A549 treated with AZD9567 at 1 μM for 4 hours (cell line): ENCODE measurements around the gene KRTAP5-10. TPM values are rescaled to one million over a fixed set of nuclear protein-coding genes. Genes with fewer than 3 reads are reported as not detected.

ENCODE experiments used
- total RNA-seq: library from RNA; stranded (reverse); fragments of 200-300 nt; extraction: Qiagen RNA extraction; gene quantifications from 5 replicates; pipeline ENCODE4 v1.2.3, GENCODE V29; 2022; ENCODE audit not compliant: insufficient read depth

Gene KRTAP5-10, protein sequence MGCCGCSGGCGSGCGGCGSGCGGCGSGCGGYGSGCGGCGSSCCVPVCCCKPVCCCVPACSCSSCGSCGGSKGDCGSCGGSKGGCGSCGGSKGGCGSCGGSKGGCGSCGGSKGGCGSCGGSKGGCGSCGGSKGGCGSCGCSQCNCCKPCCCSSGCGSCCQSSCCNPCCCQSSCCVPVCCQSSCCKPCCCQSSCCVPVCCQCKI
- not detected in 5 replicates for total RNA-seq

DNA sequence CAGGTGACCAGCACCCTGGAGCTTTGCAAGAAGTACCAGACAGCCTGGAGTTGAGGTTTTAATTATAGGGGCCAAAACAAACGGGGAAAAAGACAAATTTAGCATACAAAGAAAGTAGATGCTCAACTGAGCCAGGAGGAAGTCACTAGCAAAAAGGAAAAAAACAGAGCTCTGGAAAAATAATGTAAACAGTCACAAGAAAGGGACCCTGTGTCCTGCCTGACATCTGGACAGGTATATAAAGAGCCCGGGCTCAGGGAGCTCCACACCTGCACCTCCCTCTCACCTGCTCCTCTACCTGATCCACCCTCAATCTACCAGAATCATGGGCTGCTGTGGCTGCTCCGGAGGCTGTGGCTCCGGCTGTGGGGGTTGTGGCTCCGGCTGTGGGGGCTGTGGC lies at the start of gene KRTAP5-10:
KRTAP5-10 (plus strand) TSS at position 301 of the 400 bp plus-strand sequence; CDS start at position 326, 25 bp downstream.

DNA sequence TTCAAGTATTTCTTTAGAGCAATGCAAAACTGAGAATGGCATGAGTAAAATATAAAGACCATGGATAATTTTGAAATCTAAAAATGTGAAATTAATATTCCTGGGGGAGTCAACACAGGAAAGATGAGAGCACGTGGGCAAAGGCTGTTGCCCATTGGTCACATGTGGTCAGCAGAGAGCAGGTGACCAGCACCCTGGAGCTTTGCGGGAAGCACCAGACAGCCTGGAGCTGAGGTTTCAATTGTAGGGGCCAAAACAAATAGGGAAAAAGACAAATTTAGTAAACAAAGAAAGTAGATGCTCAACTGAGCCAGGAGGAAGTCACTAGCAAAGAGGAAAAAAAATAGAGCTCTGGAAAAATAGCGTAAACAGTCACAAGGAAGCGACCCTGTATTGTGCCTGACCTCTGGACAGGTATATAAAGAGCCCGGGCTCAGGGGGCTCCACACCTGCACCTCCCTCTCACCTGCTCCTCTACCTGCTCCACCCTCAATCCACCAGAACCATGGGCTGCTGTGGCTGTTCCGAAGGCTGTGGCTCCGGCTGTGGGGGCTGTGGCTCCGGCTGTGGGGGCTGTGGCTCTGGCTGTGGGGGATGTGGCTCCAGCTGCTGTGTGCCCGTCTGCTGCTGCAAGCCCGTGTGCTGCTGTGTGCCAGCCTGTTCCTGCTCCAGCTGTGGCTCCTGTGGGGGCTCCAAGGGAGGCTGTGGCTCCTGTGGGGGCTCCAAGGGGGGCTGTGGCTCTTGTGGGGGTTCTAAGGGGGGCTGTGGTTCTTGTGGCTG lies 38.4 kb upstream of the KRTAP5-10 start, which contains the start of gene KRTAP5-7:
KRTAP5-7 (plus strand) TSS at position 472 of the 780 bp plus-strand sequence; CDS start at position 506, 34 bp downstream.

DNA sequence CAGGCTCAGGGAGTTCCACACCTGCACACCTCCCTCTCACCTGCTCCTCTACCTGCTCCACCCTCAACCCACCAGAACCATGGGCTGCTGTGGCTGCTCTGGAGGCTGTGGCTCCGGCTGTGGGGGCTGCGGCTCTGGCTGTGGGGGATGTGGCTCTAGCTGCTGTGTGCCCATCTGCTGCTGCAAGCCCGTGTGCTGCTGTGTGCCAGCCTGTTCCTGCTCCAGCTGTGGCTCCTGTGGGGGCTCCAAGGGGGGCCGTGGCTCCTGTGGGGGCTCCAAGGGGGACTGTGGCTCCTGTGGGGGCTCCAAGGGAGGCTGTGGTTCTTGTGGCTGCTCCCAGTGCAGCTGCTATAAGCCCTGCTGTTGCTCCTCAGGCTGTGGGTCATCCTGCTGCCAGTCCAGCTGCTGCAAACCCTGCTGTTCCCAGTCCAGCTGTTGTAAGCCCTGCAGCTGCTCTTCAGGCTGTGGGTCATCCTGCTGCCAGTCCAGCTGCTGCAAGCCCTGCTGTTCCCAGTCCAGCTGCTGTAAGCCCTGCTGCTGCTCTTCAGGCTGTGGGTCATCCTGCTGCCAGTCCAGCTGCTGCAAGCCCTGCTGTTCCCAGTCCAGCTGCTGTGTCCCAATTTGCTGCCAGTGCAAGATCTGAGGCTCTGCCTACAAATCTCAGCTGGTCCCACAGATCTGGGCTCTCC lies 27.2 kb upstream of the KRTAP5-10 start, which contains the start of gene KRTAP5-8:
KRTAP5-8 (plus strand) TSS at position 49 of the 689 bp plus-strand sequence; CDS start at position 80, 31 bp downstream.

DNA sequence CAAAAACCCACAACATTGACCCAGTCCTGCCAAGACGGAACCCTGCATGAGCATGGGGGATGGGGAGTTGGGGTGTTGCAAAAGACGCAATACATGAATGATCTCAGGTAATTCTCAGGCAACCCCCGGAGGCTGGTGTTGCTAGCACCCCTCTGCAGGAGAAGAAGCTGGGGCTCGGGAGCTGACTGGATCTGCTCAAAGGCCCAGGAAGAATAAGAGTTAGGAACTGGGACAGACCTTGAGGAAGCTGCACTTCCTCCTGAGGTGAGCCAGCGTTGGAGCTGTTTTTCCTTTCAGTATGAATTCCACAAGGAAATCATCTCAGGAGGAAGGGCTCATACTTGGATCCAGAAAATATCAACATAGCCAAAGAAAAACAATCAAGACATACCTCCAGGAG lies 17.2 kb upstream of the KRTAP5-10 start, which contains the start of gene KRTAP5-9:
KRTAP5-9 (plus strand) TSS at position 301 of the 400 bp plus-strand sequence. CDS start 238 bp downstream, outside the sequence.

DNA sequence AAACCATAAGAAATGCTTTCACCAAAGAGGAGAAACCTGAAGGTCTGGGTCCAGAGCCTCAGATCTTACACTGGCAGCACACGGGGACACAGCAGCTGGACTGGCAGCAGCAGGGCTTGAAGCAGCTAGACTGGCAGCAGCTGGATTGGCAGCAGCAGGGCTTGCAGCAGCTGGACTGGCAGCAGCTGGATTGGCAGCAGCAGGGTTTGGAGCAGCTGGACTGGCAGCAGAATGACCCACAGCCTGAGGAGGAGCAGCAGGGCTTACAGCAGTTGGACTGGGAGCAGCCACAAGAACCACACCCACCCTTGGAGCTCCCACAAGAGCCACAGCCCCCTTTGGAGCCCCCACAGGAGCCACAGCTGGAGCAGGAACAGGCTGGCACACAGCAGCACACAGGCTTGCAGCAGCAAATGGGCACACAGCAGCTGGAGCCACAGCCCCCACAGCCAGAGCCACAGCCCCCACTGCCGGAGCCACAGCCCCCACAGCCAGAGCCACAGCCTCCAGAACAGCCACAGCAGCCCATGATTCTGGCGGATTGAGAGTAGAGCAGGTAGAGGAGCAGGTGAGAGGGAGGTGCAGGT lies 17.0 kb downstream of the KRTAP5-10 start, which contains the start of gene KRTAP5-11:
KRTAP5-11 (minus strand) TSS at position 567 of the 587 bp plus-strand sequence; CDS start at position 529, 38 bp downstream.

Other genes starting within 250 kb of the KRTAP5-10 start
- gene DHCR7, start 117.2 kb upstream of the KRTAP5-10 start, total RNA-seq: 37.5 to 52.8 TPM (median 50.6 TPM) in 5 replicates
- gene NADSYN1, start 112.4 kb upstream of the KRTAP5-10 start, total RNA-seq: 49.8 to 54.3 TPM (median 51.6 TPM) in 5 replicates
- gene KRTAP5-7, start 38.3 kb upstream of the KRTAP5-10 start, total RNA-seq: not detected in 5 replicates
- not detected in 5 replicates for gene KRTAP5-8, start 27.5 kb upstream of the KRTAP5-10 start, total RNA-seq
- 0.07 TPM in 1 of 5 replicates, not detected in the others for gene KRTAP5-9, start 17.1 kb upstream of the KRTAP5-10 start, total RNA-seq
- not detected in 5 replicates for gene KRTAP5-11, start 17.3 kb downstream of the KRTAP5-10 start, total RNA-seq